GM21529 (cell line): ENCODE results near the gene CCNQ.

ENCODE experiments used
- ATAC-seq: cut with Tn5 transposase; IDR thresholded peaks from one replicate; pipeline ENCODE4 v1.9.1; 2021; ENCODE audit not compliant: unreplicated experiment

The CCNQ gene

DNA sequence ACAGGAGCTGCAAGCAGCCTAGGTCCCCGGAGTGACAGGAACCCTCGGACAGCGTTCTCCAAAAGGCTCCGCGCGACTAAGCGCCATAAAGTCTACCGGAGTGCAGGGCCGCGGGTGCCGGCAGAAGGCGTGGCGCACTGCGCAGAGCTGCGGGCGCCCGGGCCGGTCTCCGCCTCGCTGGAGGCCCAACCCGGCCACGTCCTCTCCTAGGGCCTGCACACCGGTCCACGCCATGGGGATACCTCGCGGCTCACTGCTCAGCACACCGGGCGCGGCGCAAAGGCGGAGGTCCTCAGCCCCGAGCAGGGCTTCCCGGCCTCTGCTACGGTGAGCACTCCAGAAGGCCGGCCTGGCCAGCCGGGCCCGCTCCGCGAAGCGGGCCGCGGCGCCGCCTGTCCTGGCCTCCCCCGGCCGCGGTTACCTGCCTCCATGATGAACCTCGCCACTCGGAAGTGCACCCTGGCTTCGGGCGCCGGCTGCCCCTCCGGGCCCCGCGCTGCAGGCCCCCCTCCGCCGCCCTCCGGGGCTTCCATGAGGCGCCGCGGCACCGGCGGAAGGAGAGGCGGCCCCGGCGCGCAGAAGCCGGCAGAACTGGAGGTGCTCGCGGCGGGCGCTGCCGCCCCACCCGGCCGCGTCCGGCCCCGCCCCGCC lies at the start of gene CCNQ:
CCNQ (minus strand) TSS at position 599 of the 651 bp plus-strand sequence; CDS start at position 533, 66 bp downstream.
- ATAC-seq = peak; percentile 41

DNA sequence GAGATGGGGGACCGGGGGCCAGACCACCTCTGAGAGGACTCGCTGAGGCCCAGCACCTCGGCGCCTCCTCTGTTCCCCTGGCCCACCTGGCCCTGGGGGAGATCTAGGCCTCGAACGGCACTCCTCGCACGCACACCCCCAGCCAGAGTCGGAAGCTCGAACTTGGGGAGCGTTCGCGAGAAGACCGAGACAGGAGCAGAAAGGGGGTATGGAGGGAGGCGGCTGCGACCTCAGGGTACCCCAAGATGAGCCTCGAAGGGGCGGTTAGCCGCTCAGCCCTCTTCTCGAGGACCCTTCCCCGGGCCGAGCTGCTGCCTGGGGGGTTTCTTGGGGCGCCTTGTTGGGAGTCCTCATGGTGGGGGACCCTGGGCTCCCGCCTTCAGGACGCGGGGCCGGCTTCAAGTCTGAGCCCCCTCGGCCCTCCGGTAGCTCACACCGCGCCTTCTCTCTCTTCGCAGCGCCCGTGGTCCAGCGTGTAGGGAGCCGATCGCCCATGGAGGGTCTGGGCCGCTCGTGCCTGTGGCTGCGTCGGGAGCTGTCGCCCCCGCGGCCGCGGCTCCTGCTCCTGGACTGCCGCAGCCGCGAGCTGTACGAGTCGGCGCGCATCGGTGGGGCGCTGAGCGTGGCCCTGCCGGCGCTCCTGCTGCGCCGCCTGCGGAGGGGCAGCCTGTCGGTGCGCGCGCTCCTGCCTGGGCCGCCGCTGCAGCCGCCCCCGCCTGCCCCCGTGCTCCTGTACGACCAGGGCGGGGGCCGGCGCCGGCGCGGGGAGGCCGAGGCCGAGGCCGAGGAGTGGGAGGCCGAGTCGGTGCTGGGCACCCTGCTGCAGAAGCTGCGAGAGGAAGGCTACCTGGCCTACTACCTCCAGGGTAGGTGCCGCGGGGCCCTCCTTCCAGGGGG lies 48.8 kb upstream of the CCNQ start:
- ATAC-seq = no peak

DNA sequence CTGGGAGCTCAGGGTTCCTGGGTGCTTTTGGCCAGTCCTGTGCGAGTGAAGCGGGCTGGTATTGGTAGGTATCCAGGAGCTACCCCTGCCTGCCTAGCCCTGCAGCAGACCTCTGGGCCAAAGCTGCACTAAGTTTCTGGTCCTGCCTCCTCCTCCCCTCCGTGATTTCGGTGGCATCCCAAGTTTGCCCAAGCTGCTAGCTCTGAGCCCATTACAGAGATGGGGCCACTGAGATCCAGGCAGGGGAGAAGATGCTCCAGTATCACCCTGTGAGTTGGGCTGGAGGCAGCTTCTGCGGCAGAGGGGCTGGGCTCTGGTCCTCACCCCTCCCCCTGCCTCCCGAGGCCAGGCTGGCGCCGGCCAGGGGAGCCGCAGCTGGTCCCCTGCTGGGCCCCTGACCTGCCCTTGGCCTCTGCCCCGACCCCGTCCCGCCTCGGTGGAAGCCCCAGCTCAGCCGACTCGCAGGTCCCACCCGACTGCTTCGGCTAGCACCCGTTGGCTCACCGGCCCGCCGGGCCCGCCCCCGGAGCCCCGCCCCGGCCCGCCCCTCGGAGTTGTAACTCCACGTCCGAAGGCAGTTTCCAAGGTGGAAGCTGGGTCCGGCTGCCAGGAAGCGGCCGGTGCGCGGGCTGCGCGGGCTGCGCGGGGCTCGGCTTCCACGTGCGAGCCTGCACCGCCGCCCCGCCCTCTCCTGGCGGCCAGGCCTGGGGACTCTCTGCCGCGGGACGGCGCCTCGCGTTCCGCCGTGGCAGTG lies 47.9 kb upstream of the CCNQ start, which contains the start of gene DUSP9:
DUSP9 (plus strand) TSS at position 584 of the 754 bp plus-strand sequence. CDS start 751 bp downstream, outside the sequence.
- ATAC-seq = no peak

DNA sequence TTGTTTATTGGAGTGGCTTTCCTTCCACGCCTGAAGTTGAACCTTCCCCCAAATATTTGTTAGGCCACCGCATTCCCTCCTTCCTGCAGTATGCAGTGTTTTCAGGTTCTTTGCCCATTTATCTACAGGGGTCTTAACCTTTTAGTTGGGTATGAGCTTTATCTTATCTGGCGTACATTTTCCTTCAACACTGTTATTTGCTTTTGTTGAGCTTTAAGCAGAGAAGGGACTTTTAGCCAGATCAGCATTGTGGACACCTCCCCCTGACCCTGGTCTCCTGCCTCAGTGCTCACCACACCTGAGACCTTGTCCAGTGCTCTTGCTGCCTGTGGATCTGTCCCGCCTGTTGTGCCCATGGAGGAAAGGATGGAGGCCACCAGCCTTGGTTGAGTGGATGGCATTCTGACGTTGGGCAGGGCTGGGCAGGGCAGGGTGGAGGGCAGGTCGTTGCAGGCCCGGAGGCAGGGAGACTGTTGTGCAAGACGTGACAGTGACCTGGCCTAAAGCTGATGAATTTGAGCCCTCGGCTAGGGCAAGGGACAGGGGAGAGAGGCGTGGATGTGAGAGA lies 47.1 kb upstream of the CCNQ start:
- ATAC-seq = no peak

DNA sequence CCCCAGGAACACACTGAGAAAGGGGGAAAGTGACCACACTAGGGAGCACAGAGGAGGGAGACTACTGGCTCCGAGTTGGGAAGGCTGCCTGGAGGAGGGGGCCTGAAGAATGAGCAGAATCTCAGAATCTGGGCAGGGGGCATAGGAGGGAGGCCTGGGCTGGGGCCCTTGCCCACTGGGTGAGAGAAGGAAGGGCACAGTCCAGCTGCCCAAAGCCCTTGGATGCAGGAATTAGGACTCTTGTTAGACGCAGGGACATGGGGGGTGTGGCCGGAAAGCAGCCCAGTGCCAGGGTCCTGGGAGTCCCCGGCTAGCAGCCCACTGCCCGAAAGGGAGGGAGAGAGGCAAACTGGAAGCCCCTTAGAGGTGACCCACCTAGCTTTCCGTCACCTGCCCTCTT lies 46.2 kb upstream of the CCNQ start:
- no peak for ATAC-seq

DNA sequence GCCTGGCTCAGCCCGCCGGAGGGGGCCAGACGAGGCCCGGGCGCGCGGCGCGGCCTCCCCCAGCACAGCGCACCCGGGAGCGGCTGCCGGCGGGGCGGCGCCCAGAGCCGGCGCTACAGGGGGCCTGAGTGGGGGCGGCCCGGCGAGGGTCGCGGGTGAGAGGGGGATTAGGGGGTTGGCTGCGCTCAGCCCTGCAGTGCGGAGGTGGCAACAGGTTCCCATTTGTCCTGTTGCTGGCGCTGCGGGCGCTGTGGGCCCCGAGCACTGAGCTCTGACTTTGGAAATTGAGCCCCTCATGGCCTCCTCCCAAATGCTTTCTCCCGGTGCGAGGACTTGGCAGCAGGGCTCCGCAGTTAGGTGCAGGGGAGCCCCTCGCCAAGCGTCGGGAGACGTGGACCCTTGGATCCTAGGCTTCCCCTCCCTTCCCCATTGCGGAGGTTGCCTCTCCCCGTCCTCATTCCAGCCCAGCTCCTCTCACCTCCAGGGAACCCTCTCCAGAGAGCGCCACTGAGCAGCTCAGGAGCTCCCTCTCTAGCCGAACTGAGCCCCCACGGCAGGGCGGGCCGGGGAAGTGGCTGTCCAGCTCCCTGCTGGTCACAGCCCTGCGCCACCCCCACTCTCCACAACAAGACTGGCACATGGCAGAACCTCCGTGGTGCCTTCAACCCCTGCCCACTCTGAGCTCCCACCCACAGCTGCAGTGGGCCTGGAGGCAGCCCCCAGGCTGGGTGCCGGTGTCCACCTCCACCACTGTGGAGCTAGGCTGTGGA lies 45.6 kb upstream of the CCNQ start:
- no peak for ATAC-seq

DNA sequence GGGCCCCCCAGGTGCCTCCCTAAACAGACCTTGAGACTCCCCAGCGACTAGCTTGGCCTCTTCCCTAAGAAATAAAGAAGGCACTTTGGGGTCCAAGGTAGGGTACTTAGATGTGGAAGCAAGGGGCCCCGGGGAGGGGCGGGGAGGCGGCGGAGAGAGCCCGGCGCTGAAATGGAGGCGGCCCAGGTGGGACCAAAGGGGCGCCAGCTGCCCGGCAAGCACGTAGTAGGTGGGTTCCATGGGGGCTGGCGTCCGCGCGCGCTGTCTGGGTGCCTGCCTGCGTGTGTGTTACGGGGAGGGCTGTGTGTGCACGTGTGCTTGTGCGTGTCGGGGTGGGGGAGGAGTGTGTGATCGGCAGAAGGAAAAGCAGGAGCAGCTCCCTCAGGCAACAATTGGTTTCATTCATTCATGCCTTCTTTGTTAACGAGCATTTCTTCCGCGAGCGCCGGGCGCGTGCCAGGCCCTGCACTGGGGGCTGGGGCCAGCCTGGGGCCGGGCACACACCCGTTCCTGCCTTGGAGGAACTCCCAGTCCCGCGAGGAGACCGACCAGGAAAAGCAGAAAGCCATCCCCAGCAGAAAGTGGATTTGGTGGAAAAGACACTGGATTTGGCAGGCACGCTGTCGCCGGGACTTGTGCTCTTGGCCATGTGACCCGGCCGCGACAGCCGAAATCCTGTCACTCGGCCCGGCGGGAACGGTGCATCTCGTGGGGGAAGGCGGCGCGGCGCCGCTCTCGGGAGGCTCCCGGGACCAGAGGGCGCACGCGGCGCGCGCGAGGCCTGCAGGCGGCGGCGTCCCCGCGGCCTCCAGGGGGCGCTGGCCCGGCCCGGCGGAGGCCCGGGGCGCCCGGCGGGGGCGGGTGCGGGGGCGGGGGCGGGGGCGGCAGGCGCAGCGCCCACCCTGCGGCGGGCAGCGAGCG lies 44.8 kb upstream of the CCNQ start:
- no peak for ATAC-seq

DNA sequence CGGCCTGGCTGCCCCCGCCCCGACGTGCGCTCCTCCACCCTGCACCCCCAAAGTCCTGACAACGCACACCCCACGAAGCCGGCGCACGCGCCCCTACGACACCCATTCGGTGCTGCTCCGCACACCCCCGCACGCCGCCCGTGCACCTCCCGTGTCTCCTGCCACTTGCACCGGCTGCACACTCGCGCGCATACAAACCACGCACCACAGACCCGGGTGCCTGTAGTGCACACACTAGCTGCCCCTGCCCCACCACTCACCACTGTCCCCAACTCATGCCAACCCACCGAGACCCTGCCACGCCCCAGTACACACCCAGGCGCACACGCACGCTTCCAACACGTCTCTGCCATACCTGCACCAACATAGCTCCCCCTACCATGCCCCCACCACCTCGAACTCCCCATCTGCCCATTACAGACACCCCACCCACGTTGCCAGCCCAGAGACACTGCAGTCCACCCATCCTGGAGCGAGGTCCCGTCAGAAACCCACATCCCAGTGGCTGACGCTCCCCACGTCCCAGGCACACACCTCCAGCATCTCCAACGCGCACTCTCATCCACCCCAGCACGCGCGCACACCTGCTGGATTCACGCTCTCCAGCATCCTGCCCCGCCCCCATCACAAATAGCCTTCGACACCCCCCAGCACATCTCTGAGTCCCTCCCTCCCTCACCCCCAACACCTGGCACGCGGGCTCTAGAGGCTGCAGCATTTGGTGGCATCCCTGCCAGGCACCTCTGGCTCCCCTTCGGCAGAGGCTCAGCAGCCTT lies 43.9 kb upstream of the CCNQ start:
- ATAC-seq = no peak

DNA sequence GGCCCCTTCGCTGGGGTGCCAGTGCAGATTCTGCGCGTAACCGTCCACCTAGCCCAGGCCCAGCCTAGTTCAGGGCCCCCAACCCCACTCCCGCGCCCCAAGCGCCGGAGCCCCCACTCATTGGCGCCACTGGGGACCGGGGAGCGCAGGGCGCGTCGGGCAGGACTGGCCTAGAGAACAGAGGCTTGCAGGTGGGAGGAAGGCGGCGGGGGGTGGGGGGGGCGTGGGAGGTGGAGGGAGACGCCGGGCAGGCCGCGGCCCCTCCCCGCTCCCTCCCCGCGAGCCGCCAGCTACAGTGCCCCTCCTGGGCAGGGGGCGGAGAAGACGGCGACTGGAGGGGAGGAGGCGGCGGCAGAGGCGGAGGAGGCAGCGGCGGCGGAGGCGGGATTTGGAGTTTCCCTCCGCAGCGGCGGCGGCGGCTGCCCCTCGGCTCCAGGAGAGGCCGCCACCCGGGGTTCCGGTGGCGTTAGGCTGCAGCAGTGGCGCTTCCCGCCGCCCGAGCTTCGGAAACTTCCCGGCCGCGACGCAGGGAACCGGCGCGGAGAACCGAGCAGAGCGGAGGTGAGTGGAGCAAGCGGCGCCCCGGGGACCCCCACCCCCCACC lies 43.2 kb upstream of the CCNQ start:
- no peak for ATAC-seq

DNA sequence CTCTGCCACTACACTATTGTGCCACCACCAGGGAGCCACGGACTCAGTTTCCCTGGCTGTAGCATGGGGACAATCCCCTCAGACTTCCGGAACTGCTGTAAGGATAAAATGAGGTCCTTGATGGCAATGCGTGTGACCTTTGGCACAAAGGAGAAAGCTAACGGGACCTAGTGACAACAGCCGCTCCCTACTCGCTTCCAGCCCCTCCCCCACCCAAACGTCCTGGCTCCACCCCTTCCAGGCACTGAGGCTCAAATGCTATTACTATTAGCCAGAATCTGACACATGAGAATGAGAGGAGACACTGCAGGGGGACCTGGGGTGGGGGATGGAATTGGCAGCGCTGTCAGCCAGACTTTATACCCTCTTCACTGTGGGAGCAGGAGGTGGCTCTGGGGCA lies 42.7 kb upstream of the CCNQ start:
- no peak for ATAC-seq

DNA sequence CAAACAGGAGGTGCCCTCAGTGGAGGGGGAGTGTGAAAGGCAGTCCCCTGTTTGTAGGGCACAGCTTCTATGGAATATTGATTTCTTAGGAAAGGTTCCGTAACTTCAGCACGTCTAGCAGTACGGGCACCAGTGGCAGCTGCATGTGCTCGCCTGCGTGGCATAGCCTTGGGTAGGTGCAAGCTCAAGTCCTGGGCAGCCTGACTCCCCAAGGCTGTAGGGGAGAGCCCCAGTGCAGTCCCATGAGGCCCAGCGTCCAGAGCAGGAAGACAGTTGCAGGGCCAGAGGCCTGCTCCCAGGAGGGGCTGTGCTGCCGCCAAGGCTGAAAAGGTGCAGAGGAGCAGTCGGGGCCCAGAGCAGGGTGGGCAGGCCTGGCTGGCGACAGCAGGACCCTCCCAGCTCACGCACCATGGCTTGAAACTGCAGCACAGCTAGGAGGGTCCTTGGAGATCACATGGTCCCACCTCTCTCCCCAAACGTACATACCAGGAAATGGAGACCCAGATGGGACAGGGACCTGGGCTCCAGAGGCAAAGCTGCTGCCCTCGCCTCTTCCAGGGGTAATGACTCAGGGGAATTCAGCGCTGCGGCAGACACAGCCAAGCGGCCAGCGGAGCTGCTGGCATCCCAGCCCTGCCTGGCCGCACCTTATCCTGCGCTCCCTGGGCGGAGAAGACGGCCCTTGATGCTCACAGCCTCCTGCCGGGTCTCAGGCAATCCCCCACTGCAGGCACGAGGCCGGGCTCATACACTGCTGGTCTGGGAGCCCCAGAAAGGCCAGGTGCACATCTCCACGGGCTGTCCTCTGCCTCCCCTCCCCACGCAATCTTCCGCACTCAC lies 42.0 kb upstream of the CCNQ start:
- ATAC-seq = no peak

DNA sequence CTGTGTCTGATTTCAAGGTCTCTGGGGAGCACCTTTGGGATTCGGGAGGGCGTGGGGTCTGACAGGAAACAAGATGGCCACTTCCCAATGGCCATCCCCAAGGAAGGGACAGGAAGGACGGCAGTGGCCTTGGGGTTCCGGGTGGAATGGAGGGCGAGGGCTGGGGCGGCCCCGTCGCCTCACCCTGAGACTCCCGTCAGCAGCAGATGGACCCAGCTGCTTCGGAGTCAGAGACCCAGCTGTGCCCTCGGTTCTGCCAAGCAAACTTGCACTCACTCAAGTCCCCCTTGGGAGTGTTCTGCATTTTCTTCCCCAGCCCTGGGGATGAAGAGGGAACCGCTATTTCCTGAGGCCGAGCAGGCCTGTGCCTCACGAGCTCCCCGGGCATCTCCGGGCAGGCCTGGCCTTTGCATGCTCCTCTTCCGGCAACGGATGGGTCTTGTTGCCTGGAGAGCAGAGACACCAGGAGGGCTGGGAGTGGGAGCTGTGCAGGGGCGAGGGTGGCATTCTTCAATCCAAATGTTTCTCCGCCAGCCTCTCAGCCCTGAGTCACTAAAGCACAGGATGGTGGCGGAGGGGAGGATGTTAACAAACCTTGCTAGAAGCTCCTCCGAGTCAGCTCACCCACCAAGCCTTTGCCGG lies 41.2 kb upstream of the CCNQ start:
- ATAC-seq = no peak

DNA sequence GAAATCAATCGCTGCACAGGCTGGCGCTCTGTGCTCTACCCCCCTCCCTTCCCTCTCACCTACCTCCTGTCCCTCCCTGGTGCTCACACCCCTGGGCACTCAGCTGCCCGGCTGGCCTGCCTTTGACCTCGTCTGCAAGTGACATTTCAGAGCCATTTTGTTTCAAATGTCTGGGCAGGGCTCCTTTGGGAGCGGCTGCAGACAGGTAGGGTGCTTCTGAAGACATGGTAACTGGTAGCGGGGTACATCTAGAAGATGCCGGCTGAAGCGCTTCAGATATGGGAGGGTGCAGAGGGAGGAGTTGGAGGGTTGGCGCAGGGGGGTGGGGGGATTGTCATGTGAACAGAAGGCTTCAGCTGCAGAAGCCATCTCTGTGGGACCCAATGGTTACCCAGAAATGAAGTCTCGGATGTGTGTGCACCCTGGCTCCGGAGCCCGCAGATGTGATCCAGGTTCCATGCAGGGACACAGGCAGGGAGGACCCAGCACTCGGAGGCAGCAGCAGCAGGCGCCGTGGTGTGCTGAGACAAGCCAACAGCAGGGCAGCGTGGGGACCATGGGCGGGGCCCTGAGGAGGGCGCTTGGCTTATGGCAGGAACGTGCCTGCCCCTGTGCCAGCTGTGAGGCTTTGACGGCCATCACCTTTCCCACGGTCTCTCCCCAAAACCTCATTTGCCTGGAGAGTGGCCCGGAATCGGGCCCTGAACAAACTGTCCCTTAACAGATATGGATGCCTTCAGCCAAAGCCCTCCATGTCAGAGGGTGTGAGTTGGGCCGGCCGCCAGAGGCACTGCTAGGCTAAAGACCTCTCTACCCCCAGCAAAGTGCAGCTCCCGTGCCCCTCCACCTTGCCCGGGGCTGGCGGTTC lies 40.5 kb upstream of the CCNQ start:
- no peak for ATAC-seq

DNA sequence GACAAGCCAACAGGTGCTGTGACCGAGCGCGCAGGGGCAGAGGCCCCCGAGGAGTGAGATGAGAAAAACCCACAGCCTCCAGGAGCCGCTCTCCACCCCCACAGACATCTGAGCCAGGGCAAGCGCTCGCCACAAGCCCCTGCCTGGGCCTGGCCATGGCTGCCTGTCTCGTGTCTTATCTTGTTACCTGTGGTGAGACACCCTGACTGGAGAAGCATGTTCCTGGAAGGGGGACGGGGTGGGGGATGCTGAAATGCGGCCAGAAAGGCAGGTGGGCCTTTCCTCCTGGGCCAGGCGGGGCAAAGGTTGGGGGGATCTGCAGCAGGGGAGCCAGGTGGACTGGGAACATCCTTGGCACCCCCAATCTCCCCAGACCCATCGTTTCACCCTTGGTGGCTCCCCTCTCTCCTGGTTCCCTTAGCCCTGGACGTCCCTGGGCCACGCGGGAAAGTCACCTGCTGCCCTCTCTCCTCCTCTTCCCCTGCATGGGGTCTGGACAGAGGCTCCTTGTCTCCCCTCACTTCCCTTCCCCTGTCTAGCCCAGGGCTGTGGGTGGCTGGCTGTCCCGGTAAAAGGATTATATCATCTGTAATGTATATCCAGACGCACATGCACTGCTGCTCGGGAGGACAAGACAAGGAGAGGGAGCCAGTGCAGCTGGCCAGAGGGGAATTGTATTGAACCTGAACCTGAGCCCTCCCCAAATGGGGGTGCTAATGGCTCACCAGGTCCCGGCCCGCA lies 39.7 kb upstream of the CCNQ start:
- no peak for ATAC-seq

DNA sequence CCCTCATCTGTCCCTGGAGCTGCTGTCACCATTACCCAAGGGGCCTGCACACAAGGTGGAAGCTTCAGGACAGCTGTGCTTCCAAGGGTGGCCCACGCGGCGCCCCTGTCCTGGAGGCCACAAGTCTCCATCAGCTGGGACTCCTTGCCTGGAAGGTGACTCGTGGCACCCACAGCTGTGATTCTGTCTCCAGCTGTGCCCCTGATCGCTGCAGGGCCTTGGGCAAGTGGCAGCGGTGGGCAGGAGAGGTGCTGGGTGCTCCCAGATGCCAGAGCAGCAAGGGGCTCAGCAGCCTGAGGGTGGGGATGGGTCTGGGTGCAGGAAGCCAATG lies 39.1 kb upstream of the CCNQ start:
- ATAC-seq = no peak
